ENCODE measurements around the gene MS4A15. TPM values are rescaled to one million over a fixed set of nuclear protein-coding genes. Genes with fewer than 3 reads are reported as not detected.

MS4A15 gene
- total and polyA plus RNA-seq, 10 of the 15 experiments (the other 5 are each of a cell fraction or from before 2014, with no cell fraction given), result 0.05 to 0.84 (median 0.45) TPM

GRCh38 chr11:60741421-60741820 is 15.2 kb upstream of the MS4A15 start:
- in situ Hi-C loops (cut with MboI), result no loop called here
- Histone ChIP-seq H3K9me3 (replicated peaks; ENCODE audit: control insufficient read depth, insufficient read depth, low read length) (no peaks in the 10 kb centered on the region; the same call in 2 of the 3 replicates), H3K36me3 (ENCODE audit: control insufficient read depth in 2 of 2, insufficient read depth in 2 of 2, low read length in 1 of 2) (no peaks in the 10 kb centered on the region), H3K79me2 (ENCODE audit: control insufficient read depth, insufficient read depth, low read length) (no peaks in the 10 kb centered on the region), H3K27me3 (replicated peaks in 1 of 2; ENCODE audit: control insufficient read depth in 2 of 2, insufficient read depth in 2 of 2, low read length in 1 of 2) (no peaks in the 10 kb centered on the region), H2AFZ (ENCODE audit: control insufficient read depth, low read depth, low read length) (no peak overlapping the region), H3K9ac (ENCODE audit: control insufficient read depth, insufficient read depth, low read length) (no peak overlapping the region), H3K4me3 (no peak overlapping the region), H3K27ac (ENCODE audit: control insufficient read depth, insufficient read depth) (no peak overlapping the region), H3K4me1 (ENCODE audit: control insufficient read depth, insufficient read depth, low read length) (no peaks in the 10 kb centered on the region), H3K4me2 (ENCODE audit: control insufficient read depth, insufficient read depth) (no peak overlapping the region), H4K20me1 (ENCODE audit: control insufficient read depth, insufficient read depth) (no peaks in the 10 kb centered on the region)
- WGBS (ENCODE audit: insufficient coverage, insufficient replicate concordance, low lambda C conversion rate, missing lambda C conversion rate), result 11% methylated on average over 3 of the region's 3 CpGs
- ChIA-PET POLR2A (no interaction called here), SMC1A (ENCODE audit: uncharacterized antibody, unreplicated experiment) (interaction anchor here (0.8 to 0.9 kb wide), 2 partner anchors 29 to 102 kb away, joined by 3 read pairs; no protein-coding TSS in a partner anchor), CTCF (interaction anchor here (0.8 to 2.0 kb wide), 3 partner anchors 15 to 83 kb away, joined by 3 to 6 read pairs (median 5); partner anchors contain the start of gene MS4A15), RAD21 (ENCODE audit: unreplicated experiment) (interaction anchor here (1.2 kb wide), 1 partner anchor 21 kb away, joined by 3 read pairs; no protein-coding TSS in a partner anchor)
- BruUV-seq (replicated peaks), result no TSS peak
- intact Hi-C loops (cut with micrococcal nuclease; ENCODE audit: unreplicated experiment), result no loop called here
- TF ChIP-seq SMAD5 (IDR thresholded peaks at IDR 0.05; ENCODE audit: low read depth) (no peak), CREM (IDR thresholded peaks at IDR 0.05; ENCODE audit: low read depth) (no peak), BCLAF1 (IDR thresholded peaks at IDR 0.05) (no peak), NFIC (IDR thresholded peaks at IDR 0.05; ENCODE audit: low read depth, low read length) (no peak), E2F8 (IDR thresholded peaks at IDR 0.05; ENCODE audit: low read depth, partially characterized antibody) (no peak), SMARCA5 (IDR thresholded peaks at IDR 0.05) (no peak), CBX5 (IDR thresholded peaks at IDR 0.05; ENCODE audit: low read depth) (no peak), SP1 (IDR thresholded peaks at IDR 0.05; ENCODE audit: low read depth, low read length) (no peak), E2F4 (IDR thresholded peaks at IDR 0.05; ENCODE audit: low read depth, low read length) (no peak), YY1 (IDR thresholded peaks at IDR 0.05; ENCODE audit: low read depth, low read length) (no peak), IKZF2 (IDR thresholded peaks at IDR 0.05) (no peak), ZNF217 (IDR thresholded peaks at IDR 0.05) (no peak), MTA2 (IDR thresholded peaks at IDR 0.05; ENCODE audit: low read depth) (no peak), EED (IDR thresholded peaks at IDR 0.05; ENCODE audit: low read depth) (no peak), NR2C1 (IDR thresholded peaks at IDR 0.05) (no peak), NBN (IDR thresholded peaks at IDR 0.05) (no peak), TARDBP (IDR thresholded peaks at IDR 0.05; ENCODE audit: borderline replicate concordance) (no peak)
- no peak for ATAC-seq
- no peak for DNase-seq (ENCODE audit: low read depth, low spot score)
- no peak for FAIRE-seq

Measured in GM12878 (cell line).